ENCODE measurements around the gene TMIGD3. TPM values are rescaled to one million over a fixed set of nuclear protein-coding genes. Genes with fewer than 3 reads are reported as not detected.

TMIGD3 gene
- total RNA-seq, 1 donor from 2014 or later = not detected

GRCh38 chr1:111541721-111542120 is 38.3 kb upstream of the TMIGD3 start:
- FAIRE-seq = no peak
- peak; percentile 76 for DNase-seq (ENCODE audit: low read depth)
- Histone ChIP-seq H3K36me3 (ENCODE audit: control insufficient read depth, insufficient read depth, low read length) (no peaks in the 10 kb centered on the region), H3K27me3 (ENCODE audit: control insufficient read depth, insufficient read depth, low read length) (no peaks in the 10 kb centered on the region), H3K4me3 (ENCODE audit: low read depth, low read length) (no peak overlapping the region)
- TF ChIP-seq, protein P1, sequence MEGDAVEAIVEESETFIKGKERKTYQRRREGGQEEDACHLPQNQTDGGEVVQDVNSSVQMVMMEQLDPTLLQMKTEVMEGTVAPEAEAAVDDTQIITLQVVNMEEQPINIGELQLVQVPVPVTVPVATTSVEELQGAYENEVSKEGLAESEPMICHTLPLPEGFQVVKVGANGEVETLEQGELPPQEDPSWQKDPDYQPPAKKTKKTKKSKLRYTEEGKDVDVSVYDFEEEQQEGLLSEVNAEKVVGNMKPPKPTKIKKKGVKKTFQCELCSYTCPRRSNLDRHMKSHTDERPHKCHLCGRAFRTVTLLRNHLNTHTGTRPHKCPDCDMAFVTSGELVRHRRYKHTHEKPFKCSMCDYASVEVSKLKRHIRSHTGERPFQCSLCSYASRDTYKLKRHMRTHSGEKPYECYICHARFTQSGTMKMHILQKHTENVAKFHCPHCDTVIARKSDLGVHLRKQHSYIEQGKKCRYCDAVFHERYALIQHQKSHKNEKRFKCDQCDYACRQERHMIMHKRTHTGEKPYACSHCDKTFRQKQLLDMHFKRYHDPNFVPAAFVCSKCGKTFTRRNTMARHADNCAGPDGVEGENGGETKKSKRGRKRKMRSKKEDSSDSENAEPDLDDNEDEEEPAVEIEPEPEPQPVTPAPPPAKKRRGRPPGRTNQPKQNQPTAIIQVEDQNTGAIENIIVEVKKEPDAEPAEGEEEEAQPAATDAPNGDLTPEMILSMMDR (IDR thresholded peaks at IDR 0.05; ENCODE audit: insufficient read depth, low read length, severe bottlenecking) = no peak

GRCh38 chr1:111540928-111541327 is 37.5 kb upstream of the TMIGD3 start:
- DNase-seq (ENCODE audit: low read depth) (no peak), FAIRE-seq (no peak)
- Histone ChIP-seq H3K27me3 (ENCODE audit: control insufficient read depth, insufficient read depth, low read length) (no peaks in the 10 kb centered on the region), H3K36me3 (ENCODE audit: control insufficient read depth, insufficient read depth, low read length) (no peaks in the 10 kb centered on the region), H3K4me3 (ENCODE audit: low read depth, low read length) (no peak overlapping the region)
- TF ChIP-seq, protein P1 (IDR thresholded peaks at IDR 0.05; ENCODE audit: insufficient read depth, low read length, severe bottlenecking) = no peak

GRCh38 chr1:111538343-111539025 is 35.1 kb upstream of the TMIGD3 start:
- Histone ChIP-seq H3K27me3 (ENCODE audit: control insufficient read depth, insufficient read depth, low read length) (no peaks in the 10 kb centered on the region), H3K4me3 (ENCODE audit: low read depth, low read length) (no peak overlapping the region), H3K36me3 (ENCODE audit: control insufficient read depth, insufficient read depth, low read length) (no peaks in the 10 kb centered on the region)
- TF ChIP-seq, protein P1 (IDR thresholded peaks at IDR 0.05; ENCODE audit: insufficient read depth, low read length, severe bottlenecking) = no peak
- no peak for DNase-seq (ENCODE audit: low read depth)
- no peak for FAIRE-seq

DNA sequence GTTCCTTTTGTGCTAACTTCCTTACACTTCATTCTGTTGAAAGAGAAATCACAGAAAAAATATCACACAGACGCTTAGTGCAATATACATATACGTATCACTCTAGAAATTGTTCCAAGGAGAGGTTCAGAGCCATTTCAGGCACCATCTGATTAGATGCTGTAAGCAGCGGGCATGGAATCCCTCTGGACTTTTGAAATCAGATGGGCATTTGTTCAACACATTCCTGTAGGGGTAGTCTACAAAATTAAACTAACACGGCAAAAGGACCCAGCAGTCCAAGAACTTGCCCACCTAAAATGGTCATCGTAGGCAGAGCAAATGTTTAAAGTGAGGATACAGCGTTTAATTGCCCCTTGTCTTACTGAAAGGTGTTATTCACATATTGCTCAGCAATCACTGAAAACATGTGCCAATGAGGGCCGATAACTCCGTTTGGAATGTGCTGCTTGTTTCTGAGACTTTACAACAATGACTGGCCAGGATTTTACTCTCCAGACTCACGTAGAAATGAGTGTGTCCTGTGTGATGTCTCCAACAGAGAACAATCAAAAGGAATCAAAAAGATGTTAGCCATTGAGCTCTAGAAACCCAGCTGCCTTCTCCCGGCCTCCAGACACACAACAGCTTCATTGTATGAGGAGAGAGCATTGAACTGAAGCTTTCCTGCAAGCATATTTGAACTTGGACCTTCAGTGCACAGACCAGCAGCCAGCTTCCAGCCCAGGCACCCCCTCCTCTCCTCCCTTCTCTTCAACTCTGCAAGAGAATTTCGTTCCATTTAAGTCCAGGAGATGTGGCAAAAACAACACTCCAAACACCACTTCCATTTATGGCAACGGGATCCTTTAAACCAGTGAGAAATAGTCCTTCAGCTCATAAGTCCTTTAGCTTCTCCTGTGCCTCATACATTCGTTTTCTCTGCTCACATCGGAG is 32.1 kb upstream of the TMIGD3 start:
- Histone ChIP-seq H3K4me3 (ENCODE audit: low read depth, low read length) (no peak overlapping the region), H3K27me3 (ENCODE audit: control insufficient read depth, insufficient read depth, low read length) (no peaks in the 10 kb centered on the region)
- no peak for FAIRE-seq

DNA sequence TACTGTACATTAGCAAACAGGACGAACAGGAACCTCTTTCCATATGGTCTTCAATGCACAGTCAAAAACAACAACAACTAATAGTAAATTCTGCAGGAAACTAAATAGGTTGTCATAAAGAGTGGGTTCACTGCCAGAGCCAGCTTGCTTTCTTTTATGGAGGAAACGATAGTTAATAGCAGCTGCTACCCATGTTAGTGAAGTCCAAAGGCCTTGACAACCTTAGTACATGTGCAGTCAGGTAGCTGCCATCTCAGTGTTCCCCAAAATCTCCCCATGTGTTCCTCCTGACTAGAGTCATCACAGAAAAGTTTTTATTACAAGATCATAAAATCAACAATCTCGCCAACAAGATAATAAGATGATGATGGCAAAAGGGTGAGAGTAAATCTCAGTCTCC is 16.6 kb upstream of the TMIGD3 start:
- no peak for DNase-seq (ENCODE audit: low read depth)
- TF ChIP-seq, protein P1 (IDR thresholded peaks at IDR 0.05; ENCODE audit: insufficient read depth, low read length, severe bottlenecking) = no peak
- Histone ChIP-seq H3K4me3 (ENCODE audit: low read depth, low read length) (no peak overlapping the region), H3K27me3 (ENCODE audit: control insufficient read depth, insufficient read depth, low read length) (peaks cover 2% of the 10 kb centered on the region), H3K36me3 (ENCODE audit: control insufficient read depth, insufficient read depth, low read length) (no peaks in the 10 kb centered on the region)
- FAIRE-seq = no peak

More for the DNA sequence above, 32.1 kb upstream of the TMIGD3 start:
- TF ChIP-seq, protein P1 (IDR thresholded peaks at IDR 0.05; ENCODE audit: insufficient read depth, low read length, severe bottlenecking) = no peak
- no peak for DNase-seq (ENCODE audit: low read depth)
- no peaks in the 10 kb centered on the region for H3K36me3 ChIP-seq (ENCODE audit: control insufficient read depth, insufficient read depth, low read length)
